BLaER1 (cell line): Measurements from ENCODE around the gene GMEB2.
"Not testable (repeated sequence)": the region's sequence is repeated elsewhere in the genome, so short reads cannot be mapped to it uniquely, and the experiment has no call there.

Experiments
- H3K27ac ChIP-seq: shearing (Covaris generic); formaldehyde crosslinking; 2 replicates; pipeline ENCODE4 v1.8.1; 2022
- H3K27me3 ChIP-seq: shearing (Covaris generic); formaldehyde crosslinking; 2 replicates; pipeline ENCODE4 v1.8.1; 2022
- H3K36me3 ChIP-seq: shearing (Covaris generic); formaldehyde crosslinking; 2 replicates; pipeline ENCODE4 v1.8.1; 2022
- H3K4me1 ChIP-seq: shearing (Covaris generic); formaldehyde crosslinking; 2 replicates; pipeline ENCODE4 v1.8.1; 2022
- H3K4me2 ChIP-seq: shearing (Covaris generic); formaldehyde crosslinking; 2 replicates; pipeline ENCODE4 v1.8.1; 2022
- H3K4me3 ChIP-seq: shearing (Covaris generic); formaldehyde crosslinking; 2 replicates; pipeline ENCODE4 v1.8.1; 2022
- H3K9ac ChIP-seq: shearing (Covaris generic); formaldehyde crosslinking; 2 replicates; pipeline ENCODE4 v1.8.1; 2022
- H3K9me3 ChIP-seq: shearing (Covaris generic); formaldehyde crosslinking; 2 replicates; pipeline ENCODE4 v1.8.1; 2022
- H4K20me1 ChIP-seq: shearing (Covaris generic); formaldehyde crosslinking; 2 replicates; pipeline ENCODE4 v1.8.1; 2022
- Cebpa-rat ChIP-seq: shearing (Covaris generic); IDR thresholded peaks from 2 replicates; pipeline ENCODE4 v1.8.1; 2022

Gene GMEB2

DNA sequence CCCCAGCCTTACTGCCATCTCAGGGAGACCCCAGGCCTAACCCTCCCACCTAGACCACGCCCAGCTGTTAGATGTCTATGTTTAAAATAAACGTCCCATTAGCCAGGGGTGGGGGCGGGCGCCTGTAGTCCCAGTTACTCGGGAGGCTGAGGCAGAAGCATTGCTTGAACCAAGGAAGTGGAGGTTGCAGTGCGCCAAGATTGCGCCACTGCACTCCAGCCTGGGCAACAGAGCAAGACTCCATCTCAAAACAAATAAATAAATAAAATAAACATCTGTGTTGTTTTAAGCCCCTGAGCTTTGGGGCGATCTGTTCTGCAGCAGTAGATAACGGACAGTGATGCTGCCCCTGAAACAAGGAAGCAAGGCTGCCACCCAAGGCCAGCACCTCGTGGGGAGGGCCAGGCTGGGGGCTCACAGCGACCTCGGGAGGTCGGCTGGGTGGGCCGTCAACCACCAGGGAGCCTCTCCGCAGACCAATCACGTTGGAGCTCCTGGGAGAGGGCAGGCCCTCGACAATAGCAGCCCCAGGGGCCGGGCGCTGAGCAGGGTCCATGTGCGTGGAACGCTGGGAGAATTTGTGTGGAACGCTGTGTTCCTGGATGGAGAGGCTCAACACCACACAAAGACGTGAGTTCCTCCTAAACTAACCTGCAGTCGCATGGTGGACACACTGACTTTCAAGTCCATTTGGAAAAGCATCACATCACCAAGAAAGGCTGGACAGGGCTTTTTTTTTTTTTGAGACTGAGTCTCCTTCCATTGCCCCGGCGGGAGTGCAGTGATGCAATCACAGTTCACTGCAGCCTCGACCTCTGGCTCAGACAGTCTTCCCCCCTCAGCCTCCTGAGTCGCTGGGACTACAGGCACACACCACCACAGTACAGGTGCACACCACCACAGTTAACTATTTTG lies 51.8 kb downstream of the GMEB2 start:
- H3K27ac ChIP-seq, result no peak overlapping the region
- peak overlapping the region; percentile 93 for H3K4me2 ChIP-seq

DNA sequence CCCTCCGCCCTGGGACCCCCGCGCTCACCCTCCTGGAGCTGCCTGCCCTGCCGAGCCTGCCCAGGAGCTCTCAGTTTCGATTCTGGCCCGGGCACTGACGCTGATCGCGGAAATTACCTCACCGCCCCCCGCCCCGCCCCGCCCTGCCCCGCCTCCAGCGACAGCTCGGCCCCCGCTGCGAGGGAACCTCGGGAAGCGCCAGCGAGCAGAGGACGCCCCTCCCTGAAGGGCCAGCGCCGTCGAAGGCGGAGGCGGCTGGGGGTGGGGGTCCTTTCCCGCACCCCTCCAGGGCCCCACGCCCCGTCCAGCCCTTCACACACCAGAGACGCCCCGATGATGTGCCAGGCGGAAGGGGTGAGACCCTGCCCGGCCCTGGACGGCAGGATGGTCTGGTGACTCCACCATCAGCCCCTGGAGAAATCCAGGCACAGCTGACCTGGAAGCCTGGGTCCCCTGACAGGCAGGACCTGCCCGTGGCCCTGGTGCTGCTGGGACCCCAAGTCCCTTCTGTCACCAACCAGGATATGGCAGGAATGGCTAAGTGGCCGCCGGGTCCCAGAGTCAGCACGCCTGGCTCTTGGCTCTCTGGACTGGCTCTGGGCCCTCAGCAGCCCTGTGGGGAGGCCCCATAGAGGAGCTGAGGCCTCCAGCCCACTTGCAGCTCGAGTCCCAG lies 52.6 kb downstream of the GMEB2 start, which contains the start of gene HELZ2:
TSS of gene HELZ2 (minus strand) at position 84 of the 673 bp plus-strand sequence. CDS start 1,854 bp downstream, outside the sequence.
- 0 out of 2 replicates have a peak within 1 kb of the TSS, but pooled peaks have one; percentile 26 for H3K27ac ChIP-seq
- peak within 1 kb of the TSS; percentile 68 for H3K4me3 ChIP-seq
- H3K9ac ChIP-seq, result peak within 1 kb of the TSS; percentile 75
- H3K9me3 ChIP-seq, result no peaks in the 10 kb centered on the region
- H3K36me3 ChIP-seq, result no peaks in the 10 kb centered on the region; the same call in 1 of the 2 replicates
- H3K4me1 ChIP-seq, result peaks cover 44% of the 10 kb centered on the region
- H3K4me2 ChIP-seq, result peak within 1 kb of the TSS; percentile 95
- no peak for TF ChIP-seq Cebpa-rat
- peaks cover 43% of the 10 kb centered on the region for H4K20me1 ChIP-seq
- H3K27me3 ChIP-seq, result peaks cover 41% of the 10 kb centered on the region

More for the DNA sequence above, 51.8 kb downstream of the GMEB2 start:
- peak overlapping the region; percentile 59; the same call in 1 of the 2 replicates for H3K4me3 ChIP-seq
- peaks cover 34% of the 10 kb centered on the region for H3K27me3 ChIP-seq
- TF ChIP-seq Cebpa-rat, result no peak; the same call in 1 of the 2 replicates
- H3K9me3 ChIP-seq, result no peaks in the 10 kb centered on the region
- H4K20me1 ChIP-seq, result peaks cover 35% of the 10 kb centered on the region
- H3K36me3 ChIP-seq, result no peaks in the 10 kb centered on the region; the same call in 1 of the 2 replicates
- H3K9ac ChIP-seq, result peak overlapping the region; percentile 27; the same call in 1 of the 2 replicates
- H3K4me1 ChIP-seq, result peaks cover 36% of the 10 kb centered on the region

DNA sequence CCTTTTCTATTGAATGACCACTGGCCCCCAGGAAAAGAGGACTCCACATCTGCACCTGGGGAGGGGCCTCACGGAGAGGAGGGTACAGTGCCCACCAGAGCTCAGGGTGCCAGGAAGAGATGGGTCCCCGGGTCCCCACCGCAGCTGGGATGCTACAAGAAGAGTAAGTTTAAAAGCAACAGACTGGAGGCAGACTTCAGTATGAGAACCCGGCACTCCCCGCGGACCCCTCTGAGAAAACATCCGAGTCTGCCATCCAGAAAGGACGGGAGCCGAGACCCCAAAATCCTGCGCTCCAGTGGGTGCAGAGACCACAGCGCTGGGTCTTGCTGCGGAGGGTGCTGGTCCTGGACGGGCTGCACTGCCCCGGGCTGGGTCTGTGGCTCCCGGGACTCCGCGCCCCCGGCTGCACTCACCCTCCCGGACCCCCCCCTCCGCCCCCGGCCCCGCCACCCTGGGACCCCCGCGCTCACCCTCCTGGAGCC lies 53.2 kb downstream of the GMEB2 start:
- Histone ChIP-seq H3K27ac (0 out of 2 replicates have a peak overlapping the region, but pooled peaks have one; percentile 26), H3K4me3 (peak overlapping the region; percentile 68), H3K4me2 (peak overlapping the region; percentile 95), H4K20me1 (peaks cover 49% of the 10 kb centered on the region), H3K4me1 (peaks cover 46% of the 10 kb centered on the region), H3K9me3 (no peaks in the 10 kb centered on the region), H3K36me3 (no peaks in the 10 kb centered on the region; the same call in 1 of the 2 replicates), H3K9ac (peak overlapping the region; percentile 75), H3K27me3 (peaks cover 48% of the 10 kb centered on the region)
- TF ChIP-seq Cebpa-rat, result no peak

DNA sequence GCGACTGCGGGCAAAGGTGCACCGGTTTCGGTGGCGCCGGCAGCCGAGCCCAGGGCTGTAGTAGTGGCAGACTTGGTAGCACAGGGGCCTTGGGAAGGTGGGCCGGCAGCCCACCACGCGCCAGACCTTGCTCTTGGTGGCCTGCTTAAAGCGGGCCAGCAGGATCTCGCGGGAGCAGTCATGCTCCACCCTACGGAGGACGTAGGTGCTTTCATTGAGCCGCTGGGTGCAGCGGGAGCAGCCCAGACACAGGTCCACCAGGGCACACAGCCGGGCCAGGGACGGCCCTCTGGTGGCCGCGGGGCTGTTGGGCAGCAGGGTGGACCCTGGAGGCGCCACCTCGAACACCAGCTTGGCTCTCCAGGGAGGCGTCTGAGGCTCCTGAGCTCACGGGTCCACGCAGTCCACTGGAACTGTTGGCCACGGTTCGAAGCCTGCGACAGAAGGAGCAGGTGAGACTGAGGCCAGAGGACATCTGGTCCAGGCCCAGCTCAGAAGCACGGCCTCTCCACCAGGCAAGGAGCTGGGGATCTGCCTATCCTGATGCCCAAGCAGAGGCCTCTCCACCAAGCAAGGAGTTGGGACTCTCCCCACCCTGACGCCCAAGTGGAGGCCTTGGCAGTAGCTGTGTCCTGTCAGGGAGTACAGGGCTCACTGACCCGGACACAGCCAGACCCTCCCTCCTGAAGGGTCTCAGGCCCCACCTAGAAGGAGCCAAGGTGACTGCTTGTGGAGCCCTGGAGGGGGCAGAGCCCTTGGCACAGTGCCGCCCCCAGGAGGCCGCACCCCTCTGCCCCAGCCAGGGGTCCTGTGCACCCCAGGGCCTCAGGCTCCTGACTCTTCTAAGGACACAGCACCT lies 53.9 kb downstream of the GMEB2 start:
- H3K4me2 ChIP-seq, result peak overlapping the region; percentile 95
- peaks cover 56% of the 10 kb centered on the region for H4K20me1 ChIP-seq
- peak overlapping the region; percentile 75 for H3K9ac ChIP-seq
- H3K27ac ChIP-seq, result no peak overlapping the region
- H3K4me1 ChIP-seq, result peaks cover 51% of the 10 kb centered on the region
- H3K4me3 ChIP-seq, result peak overlapping the region; percentile 68
- TF ChIP-seq Cebpa-rat, result no peak
- no peaks in the 10 kb centered on the region for H3K9me3 ChIP-seq
- no peaks in the 10 kb centered on the region; the same call in 1 of the 2 replicates for H3K36me3 ChIP-seq
- peaks cover 54% of the 10 kb centered on the region for H3K27me3 ChIP-seq

DNA sequence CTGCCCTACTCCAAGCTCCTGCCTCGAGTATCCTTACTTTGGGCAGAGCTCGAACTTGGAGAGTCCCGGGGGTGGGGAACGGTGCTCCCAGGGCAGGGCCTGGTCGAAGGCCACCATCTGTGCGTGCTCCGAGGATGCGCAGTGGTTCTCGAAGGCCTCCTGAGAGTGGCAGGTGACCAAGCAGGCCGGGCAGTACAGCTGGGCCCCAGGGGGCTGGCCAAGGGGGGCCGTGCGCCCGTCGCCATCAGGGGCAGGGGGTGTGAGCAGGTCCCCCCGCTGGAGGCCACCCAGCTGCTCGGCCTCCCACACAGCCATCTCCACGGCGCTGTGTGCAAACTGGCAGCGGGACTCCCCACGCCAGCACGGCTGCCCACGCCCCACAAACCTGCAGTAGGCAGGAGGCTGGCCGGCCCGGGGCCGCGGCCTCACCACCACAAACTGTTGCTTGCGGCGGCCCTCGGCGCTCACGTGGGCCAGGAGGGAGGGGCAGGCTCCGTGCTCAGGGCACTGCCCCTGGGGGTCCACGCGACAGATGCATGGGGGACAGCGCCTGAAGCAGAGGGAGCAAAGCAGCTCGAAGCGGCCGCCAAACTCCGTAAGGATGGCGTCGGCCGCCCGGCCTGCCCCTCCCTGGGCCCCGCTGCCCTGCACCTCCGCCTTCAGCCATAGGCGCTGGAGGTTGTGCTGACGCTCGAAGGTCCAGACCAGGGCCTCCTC lies 54.7 kb downstream of the GMEB2 start:
- H3K4me2 ChIP-seq, result no peak overlapping the region
- H3K4me1 ChIP-seq, result peaks cover 59% of the 10 kb centered on the region
- H4K20me1 ChIP-seq, result peaks cover 64% of the 10 kb centered on the region
- no peaks in the 10 kb centered on the region for H3K9me3 ChIP-seq
- H3K27me3 ChIP-seq, result peaks cover 61% of the 10 kb centered on the region
- H3K27ac ChIP-seq, result no peak overlapping the region
- H3K4me3 ChIP-seq, result no peak overlapping the region
- no peak for TF ChIP-seq Cebpa-rat
- no peaks in the 10 kb centered on the region; the same call in 1 of the 2 replicates for H3K36me3 ChIP-seq
- H3K9ac ChIP-seq, result no peak overlapping the region

DNA sequence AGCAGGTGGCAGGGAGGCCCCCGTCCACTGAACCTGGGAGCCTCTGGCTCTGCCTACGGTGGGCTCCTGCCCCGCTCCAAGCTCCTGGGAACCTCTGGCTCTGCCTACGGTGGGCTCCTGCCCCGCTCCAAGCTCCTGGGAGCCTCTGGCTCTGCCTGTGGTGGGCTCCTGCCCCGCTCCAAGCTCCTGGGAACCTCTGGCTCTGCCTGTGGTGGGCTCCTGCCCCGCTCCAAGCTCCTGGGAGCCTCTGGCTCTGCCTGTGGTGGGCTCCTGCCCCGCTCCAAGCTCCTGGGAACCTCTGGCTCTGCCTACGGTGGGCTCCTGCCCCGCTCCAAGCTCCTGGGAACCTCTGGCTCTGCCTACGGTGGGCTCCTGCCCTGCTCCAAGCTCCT lies 55.8 kb downstream of the GMEB2 start:
- H3K9me3 ChIP-seq, H3K9ac ChIP-seq, H3K4me3 ChIP-seq, H3K27ac ChIP-seq, H3K36me3 ChIP-seq: not testable (repeated sequence)
- Histone ChIP-seq H4K20me1 (peaks cover 75% of the 10 kb centered on the region), H3K4me2 (peak overlapping the region; percentile 96; the same call in 1 of the 2 replicates), H3K27me3 (peaks cover 72% of the 10 kb centered on the region), H3K4me1 (peaks cover 65% of the 10 kb centered on the region)

DNA sequence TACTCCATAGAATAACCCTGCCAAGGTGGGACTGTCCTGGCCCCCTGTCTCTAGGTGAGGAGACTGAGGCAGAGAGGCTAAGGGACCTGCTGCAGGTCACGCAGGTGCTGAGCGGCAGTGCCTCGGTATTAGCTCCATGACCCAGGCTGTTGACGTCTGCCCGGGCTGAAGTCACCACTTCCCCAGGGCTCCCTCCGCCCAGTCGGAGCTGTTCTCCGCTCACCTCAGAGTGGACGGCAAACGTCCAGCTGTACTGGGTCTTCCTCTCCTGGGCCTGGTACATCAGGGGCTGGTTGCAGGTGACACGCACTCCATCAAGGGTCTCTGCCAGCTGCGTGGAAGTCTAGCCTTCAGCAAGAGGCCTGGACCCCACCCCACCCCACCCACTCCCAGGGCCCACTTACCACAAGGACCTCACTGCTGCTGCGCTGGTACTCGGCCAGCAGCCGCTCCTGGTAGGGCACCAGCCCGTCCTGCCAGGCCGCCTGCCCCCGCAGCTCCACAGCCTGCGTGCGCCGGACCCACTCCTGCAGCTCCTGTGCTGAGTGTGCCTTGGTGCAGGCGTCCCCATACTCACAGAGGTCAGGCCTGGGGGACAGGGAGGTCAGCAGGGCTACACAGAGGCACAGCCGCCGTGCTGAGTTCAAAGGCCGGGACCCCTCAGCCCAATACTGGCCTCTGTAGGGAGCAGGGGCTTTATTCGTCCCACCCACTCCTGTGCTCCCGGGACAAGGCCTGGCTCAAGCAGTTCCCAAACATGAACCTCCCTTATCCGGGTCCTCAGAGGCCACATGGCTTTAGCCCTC lies 56.4 kb downstream of the GMEB2 start:
- Histone ChIP-seq H3K27me3 (peaks cover 78% of the 10 kb centered on the region), H3K4me1 (peaks cover 65% of the 10 kb centered on the region), H3K27ac (no peak overlapping the region), H3K9ac (no peak overlapping the region), H3K9me3 (no peaks in the 10 kb centered on the region), H3K4me3 (no peak overlapping the region), H4K20me1 (peaks cover 81% of the 10 kb centered on the region), H3K36me3 (no peaks in the 10 kb centered on the region; the same call in 1 of the 2 replicates), H3K4me2 (peak overlapping the region; percentile 96)
- TF ChIP-seq Cebpa-rat, result no peak
